ENCODE measurements around the gene FBXO45.
"Not testable (repeated sequence)": the region's sequence is repeated elsewhere in the genome, so short reads cannot be mapped to it uniquely, and the experiment has no call there.

Gene FBXO45

GRCh38 chr3:196634224-196634623 is 65.8 kb downstream of the FBXO45 start:
- TF ChIP-seq CTCF (IDR thresholded peaks at IDR 0.05; ENCODE audit: insufficient read depth, low read depth, low read length, missing control alignments), result no peak
- H3K4me3 ChIP-seq (ENCODE audit: low read length), result no peak overlapping the region
- DNase-seq (ENCODE audit: low read depth), result no peak

GRCh38 chr3:196634829-196635228 is 66.4 kb downstream of the FBXO45 start:
- no peak overlapping the region for H3K4me3 ChIP-seq (ENCODE audit: low read length)
- TF ChIP-seq CTCF (IDR thresholded peaks at IDR 0.05; ENCODE audit: insufficient read depth, low read depth, low read length, missing control alignments), result no peak
- no peak for DNase-seq (ENCODE audit: low read depth)

GRCh38 chr3:196636369-196637349 is 68.2 kb downstream of the FBXO45 start:
- no peak for DNase-seq (ENCODE audit: low read depth)
- no peak overlapping the region for H3K4me3 ChIP-seq (ENCODE audit: low read length)
- TF ChIP-seq CTCF (IDR thresholded peaks at IDR 0.05; ENCODE audit: insufficient read depth, low read depth, low read length, missing control alignments), result no peak

- H3K4me3 ChIP-seq (ENCODE audit: low read length); DNase-seq (ENCODE audit: low read depth): not testable (repeated sequence)
These were observed 69.5 kb downstream of the FBXO45 start for GRCh38 chr3:196637941-196638340.
